GM13977 (cell line): ENCODE data around the gene ADAMTS8.

Experiments used
- DNase-seq: peaks from one replicate; pipeline ENCODE4 v3.0.0; 2012; ENCODE audit warnings: low spot score
- in situ Hi-C: fragments of 300-500 bp; cut with MboI; formaldehyde crosslinking; loops from one replicate; pipeline ENCODE4 v1.12.0; 2022; ENCODE audit warnings: low sequenced_read_pairs, low pct_unique_long_range_greater_than_20kb, mixed read lengths, inconsistent platforms; ENCODE audit not compliant: unreplicated experiment
- TF ChIP-seq, protein P1 (sequence below): IDR thresholded peaks from 2 replicates; pipeline ENCODE4 v1.5.1; 2012; ENCODE audit warnings: mild to moderate bottlenecking, control low read depth; ENCODE audit not compliant: insufficient read depth; ENCODE audit errors: extremely low read depth, missing control alignments

The ADAMTS8 gene, protein sequence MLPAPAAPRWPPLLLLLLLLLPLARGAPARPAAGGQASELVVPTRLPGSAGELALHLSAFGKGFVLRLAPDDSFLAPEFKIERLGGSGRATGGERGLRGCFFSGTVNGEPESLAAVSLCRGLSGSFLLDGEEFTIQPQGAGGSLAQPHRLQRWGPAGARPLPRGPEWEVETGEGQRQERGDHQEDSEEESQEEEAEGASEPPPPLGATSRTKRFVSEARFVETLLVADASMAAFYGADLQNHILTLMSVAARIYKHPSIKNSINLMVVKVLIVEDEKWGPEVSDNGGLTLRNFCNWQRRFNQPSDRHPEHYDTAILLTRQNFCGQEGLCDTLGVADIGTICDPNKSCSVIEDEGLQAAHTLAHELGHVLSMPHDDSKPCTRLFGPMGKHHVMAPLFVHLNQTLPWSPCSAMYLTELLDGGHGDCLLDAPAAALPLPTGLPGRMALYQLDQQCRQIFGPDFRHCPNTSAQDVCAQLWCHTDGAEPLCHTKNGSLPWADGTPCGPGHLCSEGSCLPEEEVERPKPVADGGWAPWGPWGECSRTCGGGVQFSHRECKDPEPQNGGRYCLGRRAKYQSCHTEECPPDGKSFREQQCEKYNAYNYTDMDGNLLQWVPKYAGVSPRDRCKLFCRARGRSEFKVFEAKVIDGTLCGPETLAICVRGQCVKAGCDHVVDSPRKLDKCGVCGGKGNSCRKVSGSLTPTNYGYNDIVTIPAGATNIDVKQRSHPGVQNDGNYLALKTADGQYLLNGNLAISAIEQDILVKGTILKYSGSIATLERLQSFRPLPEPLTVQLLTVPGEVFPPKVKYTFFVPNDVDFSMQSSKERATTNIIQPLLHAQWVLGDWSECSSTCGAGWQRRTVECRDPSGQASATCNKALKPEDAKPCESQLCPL

DNA sequence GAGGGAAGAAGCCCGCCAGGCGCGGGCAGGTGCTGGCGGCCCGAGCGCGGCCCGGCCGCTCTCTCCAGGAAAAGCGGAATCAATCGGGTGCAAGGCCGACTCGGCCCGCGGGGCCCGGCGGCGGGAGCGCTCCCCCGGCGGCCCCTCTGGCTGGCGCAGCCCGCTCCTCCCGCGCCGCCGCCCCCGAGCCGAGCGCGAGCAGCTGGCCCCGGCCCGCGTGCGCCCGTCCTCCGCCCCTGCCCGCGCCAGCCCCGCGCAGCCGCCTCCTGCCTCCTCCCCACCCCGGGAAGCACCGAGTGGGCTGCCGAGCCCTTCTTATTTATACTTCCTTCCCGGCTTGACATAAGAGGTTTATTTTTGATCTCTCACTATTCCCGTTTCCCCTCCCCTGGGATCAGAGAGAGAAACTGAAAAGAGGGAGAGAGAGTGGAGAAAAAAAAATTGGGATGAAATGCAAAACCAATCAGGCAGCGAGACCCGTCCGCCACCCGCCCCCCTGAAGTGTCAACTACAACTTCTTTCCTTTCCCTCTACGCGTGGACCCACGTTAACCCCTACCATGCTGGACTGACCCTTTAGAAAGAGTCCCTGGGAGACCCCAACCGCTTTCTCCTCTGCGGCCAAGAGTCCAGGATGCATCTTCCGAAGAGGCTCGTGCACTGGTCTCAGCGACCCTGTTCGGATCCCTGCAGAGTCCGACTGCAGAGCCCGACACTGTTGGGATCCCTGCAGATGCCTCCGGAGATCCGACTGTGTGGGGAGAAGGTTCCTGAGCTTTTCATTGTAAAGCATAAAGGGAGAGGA is at the start of gene ADAMTS8:
ADAMTS8 (minus strand) TSS at position 294 of the 804 bp plus-strand sequence. CDS start 323 bp downstream, outside the sequence.
- TF ChIP-seq, protein P1, sequence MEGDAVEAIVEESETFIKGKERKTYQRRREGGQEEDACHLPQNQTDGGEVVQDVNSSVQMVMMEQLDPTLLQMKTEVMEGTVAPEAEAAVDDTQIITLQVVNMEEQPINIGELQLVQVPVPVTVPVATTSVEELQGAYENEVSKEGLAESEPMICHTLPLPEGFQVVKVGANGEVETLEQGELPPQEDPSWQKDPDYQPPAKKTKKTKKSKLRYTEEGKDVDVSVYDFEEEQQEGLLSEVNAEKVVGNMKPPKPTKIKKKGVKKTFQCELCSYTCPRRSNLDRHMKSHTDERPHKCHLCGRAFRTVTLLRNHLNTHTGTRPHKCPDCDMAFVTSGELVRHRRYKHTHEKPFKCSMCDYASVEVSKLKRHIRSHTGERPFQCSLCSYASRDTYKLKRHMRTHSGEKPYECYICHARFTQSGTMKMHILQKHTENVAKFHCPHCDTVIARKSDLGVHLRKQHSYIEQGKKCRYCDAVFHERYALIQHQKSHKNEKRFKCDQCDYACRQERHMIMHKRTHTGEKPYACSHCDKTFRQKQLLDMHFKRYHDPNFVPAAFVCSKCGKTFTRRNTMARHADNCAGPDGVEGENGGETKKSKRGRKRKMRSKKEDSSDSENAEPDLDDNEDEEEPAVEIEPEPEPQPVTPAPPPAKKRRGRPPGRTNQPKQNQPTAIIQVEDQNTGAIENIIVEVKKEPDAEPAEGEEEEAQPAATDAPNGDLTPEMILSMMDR: no peak
- no peak for DNase-seq
- in situ Hi-C loops: no loop called here

DNA sequence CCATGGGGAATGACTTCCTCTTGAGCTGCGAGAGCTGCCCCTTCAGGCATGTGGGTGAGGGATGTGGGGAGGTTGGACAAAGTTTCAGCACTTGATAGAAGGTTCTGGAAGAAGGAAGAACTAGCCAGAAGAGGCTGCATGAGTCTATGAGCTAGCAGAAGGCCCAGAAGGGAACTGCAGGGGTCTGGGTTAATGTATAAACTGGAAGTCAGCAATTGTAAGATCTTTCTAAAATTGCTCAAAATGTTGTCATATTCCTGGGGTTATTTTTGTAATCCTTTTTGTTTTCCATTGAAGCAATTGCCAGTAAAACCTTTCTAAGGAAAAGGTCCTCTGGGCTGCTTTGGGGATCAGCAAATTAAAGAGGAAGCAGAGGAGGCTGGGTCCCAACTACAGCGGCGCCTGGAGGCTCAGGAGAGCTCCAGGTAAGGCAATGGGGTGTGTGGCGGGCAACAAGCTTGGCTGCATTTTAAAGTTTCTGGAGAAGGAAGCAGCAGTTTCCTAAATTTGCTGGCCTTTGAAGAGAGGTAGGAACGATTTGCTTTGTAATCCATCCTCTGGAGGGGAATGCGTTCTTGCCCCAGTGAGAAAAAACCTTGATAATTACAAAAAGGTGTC is 49.3 kb upstream of the ADAMTS8 start:
- TF ChIP-seq, protein P1: no peak
- in situ Hi-C loops: no loop called here
- DNase-seq: peak; percentile 7

DNA sequence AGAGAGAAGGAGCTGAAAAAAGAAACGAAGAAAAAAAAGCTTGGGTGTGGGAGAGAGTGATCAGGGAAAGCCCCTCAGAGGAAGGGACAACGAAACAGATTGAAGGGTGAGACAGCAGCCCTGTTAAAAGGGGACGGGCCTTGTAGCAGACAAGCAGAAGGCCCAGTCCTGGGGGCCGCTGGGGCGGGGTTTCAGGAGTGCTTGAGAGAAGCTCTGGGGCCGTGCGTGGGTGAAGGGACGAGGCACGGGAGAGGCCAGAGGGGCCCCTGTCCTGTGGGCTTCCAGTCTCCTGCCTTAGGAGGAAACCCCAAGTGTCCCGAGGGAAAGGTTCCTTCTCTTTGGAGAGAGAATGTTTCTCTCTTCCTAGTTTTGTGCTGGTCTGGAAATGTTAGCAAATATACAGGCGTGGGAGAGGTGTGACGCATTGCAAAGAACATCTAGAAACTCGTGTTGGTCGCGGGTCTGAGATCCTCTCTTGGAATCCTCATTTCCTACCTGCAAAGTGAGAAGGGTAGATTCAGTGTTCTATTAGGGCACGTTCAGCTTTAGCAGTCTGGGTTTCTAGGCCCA is 48.6 kb upstream of the ADAMTS8 start:
- TF ChIP-seq, protein P1: no peak
- in situ Hi-C loops: no loop called here
- no peak for DNase-seq

DNA sequence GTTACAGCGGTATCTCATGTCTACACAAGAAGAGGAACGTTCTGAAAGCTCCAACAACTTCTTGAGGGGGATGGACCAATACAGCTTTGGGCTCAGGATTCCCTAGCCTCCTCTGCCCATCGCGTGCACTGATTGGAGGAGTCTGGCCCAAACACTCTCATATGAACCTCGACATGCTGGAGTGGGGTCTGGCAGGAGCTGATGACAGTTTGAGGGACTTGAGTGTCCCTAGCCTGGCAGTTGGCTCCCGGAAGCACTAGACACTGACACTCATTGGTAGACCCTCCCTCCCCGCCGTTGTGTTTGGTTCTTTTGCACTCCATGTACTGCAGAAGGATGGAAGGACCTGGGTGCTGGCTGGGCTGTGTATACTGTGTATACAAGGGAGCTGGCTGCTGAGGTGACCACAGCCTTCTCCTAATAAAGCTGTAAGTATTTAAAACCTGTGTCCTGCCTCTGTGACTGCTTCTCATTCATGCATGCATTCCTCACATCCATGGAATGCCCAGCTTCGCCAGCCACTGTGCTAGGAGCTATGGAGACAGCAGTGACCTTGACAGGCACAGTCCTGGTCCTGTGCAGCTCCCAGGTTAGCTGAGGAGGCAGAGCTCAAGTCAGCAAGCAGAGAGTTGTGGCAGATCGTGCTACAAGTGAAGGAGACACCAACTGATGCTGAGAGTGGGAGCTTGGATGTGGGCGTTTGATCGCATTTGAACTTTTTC is 48.0 kb upstream of the ADAMTS8 start:
- in situ Hi-C loops: no loop called here
- DNase-seq: no peak
- TF ChIP-seq, protein P1: no peak

DNA sequence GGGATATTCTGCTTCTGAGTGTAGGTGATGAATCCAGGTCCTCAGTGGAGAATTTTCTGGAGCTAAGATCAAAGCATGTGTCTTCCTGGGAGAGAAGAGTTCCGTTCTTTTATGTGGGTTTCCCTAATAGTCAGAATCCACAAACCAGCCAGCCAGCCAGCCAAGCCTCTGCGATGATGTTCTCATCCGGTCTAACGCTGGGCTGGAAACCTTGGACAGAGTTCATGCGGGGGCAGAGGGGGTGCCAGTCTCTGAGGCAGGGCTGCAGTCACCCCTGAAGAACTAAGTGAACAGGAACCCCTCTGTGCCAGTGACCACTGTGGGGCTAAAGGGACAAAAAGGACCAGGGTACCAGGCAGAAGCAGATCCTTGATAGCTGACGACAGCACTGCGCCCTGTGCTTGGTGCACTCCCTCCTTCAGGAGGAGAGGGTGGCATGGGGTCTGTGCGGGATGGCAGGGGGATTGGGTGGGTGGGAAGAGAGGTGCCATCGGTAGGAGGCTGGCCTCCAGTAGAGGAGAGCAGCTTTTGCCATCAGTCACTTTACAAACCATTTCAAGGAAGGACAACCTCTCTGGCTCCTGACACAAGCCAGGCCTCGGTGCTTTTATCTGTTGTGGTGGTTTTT is 47.1 kb upstream of the ADAMTS8 start:
- in situ Hi-C loops: no loop called here
- DNase-seq: no peak
- TF ChIP-seq, protein P1: no peak
